SU-DHL-6 (cell line): ENCODE measurements around the gene CECR2.

Experiments
- CTCF ChIP-seq: fragments of 200-600 bp; sonication (generic); IDR thresholded peaks from one replicate; pipeline ENCODE4 v1.5.1; 2017; ENCODE audit warnings: antibody characterized with exemption, mild to moderate bottlenecking, low read length, moderate library complexity; ENCODE audit not compliant: insufficient read depth, poor library complexity, severe bottlenecking
- EZH2phosphoT487 ChIP-seq: fragments of 200-600 bp; sonication (generic), shearing (Covaris generic); conservative IDR thresholded peaks from 2 replicates; pipeline ENCODE4 v1.6.1; 2018; ENCODE audit warnings: mild to moderate bottlenecking, antibody characterized with exemption, low read length, moderate library complexity, mixed read lengths

DNA sequence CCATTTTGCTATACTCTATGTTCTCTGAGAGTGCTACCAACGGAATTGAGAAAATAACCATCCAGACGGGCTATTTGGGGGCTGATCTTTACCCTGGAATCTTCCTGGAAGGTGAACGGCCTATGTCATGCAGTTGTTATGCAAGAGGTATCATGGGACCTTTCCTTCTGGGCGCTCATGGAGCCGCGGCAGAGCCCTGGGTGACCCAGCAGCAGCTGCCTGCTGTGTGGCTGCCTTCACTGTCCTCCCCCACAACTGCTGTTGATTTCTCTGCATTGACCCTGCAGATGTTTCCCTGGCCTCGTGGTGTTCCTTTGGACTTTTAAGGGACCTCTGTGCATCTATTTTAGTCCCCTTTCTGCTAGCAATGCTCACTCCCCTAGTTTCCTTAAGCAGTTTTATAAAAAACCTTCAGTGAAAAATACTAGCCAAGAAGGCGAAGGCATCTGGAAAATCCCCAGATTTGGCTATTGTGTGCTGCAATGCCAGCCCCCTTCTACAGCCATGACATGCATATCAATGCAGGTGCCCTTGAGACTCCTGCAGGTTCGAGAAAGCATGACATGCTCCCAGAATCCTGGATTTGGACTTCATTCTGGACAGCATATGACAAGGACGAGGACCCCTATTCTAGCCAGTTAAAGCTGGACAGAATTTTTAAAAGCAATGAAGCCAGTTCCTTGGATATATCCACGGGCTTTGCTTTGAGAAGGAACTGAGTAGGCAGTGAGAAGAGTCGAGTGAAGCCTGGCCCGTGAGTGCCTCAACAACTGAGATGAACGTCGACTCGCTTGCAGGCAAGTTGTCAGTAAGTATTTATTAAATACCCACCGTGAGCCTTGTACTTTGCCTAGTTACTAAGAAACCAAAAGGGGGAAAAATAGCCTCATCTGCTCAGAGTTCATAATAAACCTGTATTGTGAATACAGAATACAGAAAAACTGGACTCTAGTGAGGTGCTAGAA, 193.9 kb downstream of the CECR2 start, which contains the start of gene SLC25A18:
- no peak for TF ChIP-seq CTCF
- TF ChIP-seq EZH2phosphoT487, result no peak
